SK-N-SH treated with all-trans-retinoic acid at 6 μM for 48 hours (cell line): ENCODE data around the gene RGS7BP.

Experiments
- ATAC-seq: fragments of 200-7000 bp; cut with Tn5 transposase; 3 replicates; pipeline ENCODE4 v1.9.1; 2020; ENCODE audit warnings: mild to moderate bottlenecking, moderate library complexity
- ARNTL ChIP-seq: fragments of 450-650 bp; formaldehyde crosslinking; IDR thresholded peaks from 2 replicates; pipeline ENCODE4 v1.5.0; 2020; ENCODE audit warnings: low read depth, mild to moderate bottlenecking, moderate library complexity, borderline replicate concordance
- BACH2 ChIP-seq: fragments of 250-450 bp; sonication (Bioruptor Pico); IDR thresholded peaks from 2 replicates; pipeline ENCODE4 v1.9.0; 2021; ENCODE audit warnings: mild to moderate bottlenecking, borderline replicate concordance
- CSDC2 ChIP-seq: fragments of 250-450 bp; sonication (Bioruptor Pico); IDR thresholded peaks from 2 replicates; pipeline ENCODE4 v1.5.0; 2020; ENCODE audit warnings: mild to moderate bottlenecking, moderate library complexity
- ESRRG ChIP-seq: fragments of 250-450 bp; sonication (Bioruptor Pico); IDR thresholded peaks from 2 replicates; pipeline ENCODE4 v1.6.1; 2021; ENCODE audit warnings: mild to moderate bottlenecking
- GLIS3 ChIP-seq: fragments of 250-450 bp; sonication (Bioruptor Pico); IDR thresholded peaks from 2 replicates; pipeline ENCODE4 v1.5.0; 2020; ENCODE audit warnings: mild to moderate bottlenecking, moderate library complexity
- ISL1 ChIP-seq: fragments of 250-450 bp; sonication (Bioruptor Pico); IDR thresholded peaks from 2 replicates; pipeline ENCODE4 v2.1.2; 2022; ENCODE audit warnings: mild to moderate bottlenecking, moderate library complexity
- OSR1 ChIP-seq: fragments of 250-450 bp; sonication (Bioruptor Pico); IDR thresholded peaks from 2 replicates; pipeline ENCODE4 v1.8.0; 2022; ENCODE audit warnings: moderate library complexity, mild to moderate bottlenecking, inconsistent platforms
- PATZ1 ChIP-seq: fragments of 250-450 bp; sonication (Bioruptor Pico); IDR thresholded peaks from 2 replicates; pipeline ENCODE4 v1.8.0; 2020; ENCODE audit warnings: mild to moderate bottlenecking, moderate library complexity, borderline replicate concordance
- SNAI2 ChIP-seq: fragments of 250-450 bp; sonication (Bioruptor Pico); IDR thresholded peaks from 2 replicates; pipeline ENCODE4 v1.5.0; 2020; ENCODE audit warnings: mild to moderate bottlenecking, moderate library complexity
- TCF4 ChIP-seq: fragments of 250-450 bp; sonication (Bioruptor Pico); IDR thresholded peaks from 2 replicates; pipeline ENCODE4 v1.8.0; 2021; ENCODE audit warnings: mild to moderate bottlenecking, moderate library complexity, borderline replicate concordance
- TOX ChIP-seq: fragments of 250-450 bp; sonication (Bioruptor Pico); IDR thresholded peaks from 2 replicates; pipeline ENCODE4 v1.8.0; 2021; ENCODE audit warnings: mild to moderate bottlenecking, moderate library complexity, borderline replicate concordance
- ZC3H10 ChIP-seq: fragments of 250-450 bp; sonication (Bioruptor Pico); IDR thresholded peaks from 2 replicates; pipeline ENCODE4 v1.5.1; 2021; ENCODE audit warnings: mild to moderate bottlenecking, moderate library complexity
- ZFP3 ChIP-seq: fragments of 250-450 bp; sonication (Bioruptor Pico); IDR thresholded peaks from 2 replicates; pipeline ENCODE4 v1.5.0; 2020; ENCODE audit warnings: mild to moderate bottlenecking, moderate library complexity
- ZNF565 ChIP-seq: fragments of 450-650 bp; formaldehyde crosslinking; conservative IDR thresholded peaks from 2 replicates; pipeline ENCODE4 v1.5.0; 2020; ENCODE audit warnings: low read depth, mild to moderate bottlenecking, moderate library complexity
- ZNF70 ChIP-seq: fragments of 450-650 bp; formaldehyde crosslinking; IDR thresholded peaks from 2 replicates; pipeline ENCODE4 v1.5.0; 2020; ENCODE audit warnings: mild to moderate bottlenecking, moderate library complexity
- ZNF8 ChIP-seq: fragments of 450-650 bp; formaldehyde crosslinking; IDR thresholded peaks from 2 replicates; pipeline ENCODE4 v1.5.0; 2020; ENCODE audit warnings: mild to moderate bottlenecking, moderate library complexity
- TF ChIP-seq, protein P1 (sequence below): fragments of 250-450 bp; sonication (Bioruptor Pico); IDR thresholded peaks from 2 replicates; pipeline ENCODE4 v1.8.0; 2021; ENCODE audit warnings: low read depth, mild to moderate bottlenecking, moderate library complexity, borderline replicate concordance
- TF ChIP-seq, protein P2 (sequence below): fragments of 250-450 bp; sonication (Bioruptor Pico); IDR thresholded peaks from 2 replicates; pipeline ENCODE4 v1.5.1; 2020; ENCODE audit warnings: low read depth, mild to moderate bottlenecking, moderate library complexity
- TF ChIP-seq, protein P3 (sequence below): fragments of 250-450 bp; sonication (Bioruptor Pico); IDR thresholded peaks from 2 replicates; pipeline ENCODE4 v1.5.1; 2021; ENCODE audit warnings: mild to moderate bottlenecking, moderate library complexity

The RGS7BP gene

GRCh38 chr5:64637144-64637543, 131.3 kb downstream of the RGS7BP start:
- ATAC-seq: no peak
- TF ChIP-seq ZFP3 (CRISPR knock-in tag) (no peak), TOX (CRISPR knock-in tag) (no peak)

GRCh38 chr5:64637837-64638443, 132.1 kb downstream of the RGS7BP start:
- TF ChIP-seq ZNF565 (CRISPR knock-in tag): no peak
- TF ChIP-seq, protein P1, sequence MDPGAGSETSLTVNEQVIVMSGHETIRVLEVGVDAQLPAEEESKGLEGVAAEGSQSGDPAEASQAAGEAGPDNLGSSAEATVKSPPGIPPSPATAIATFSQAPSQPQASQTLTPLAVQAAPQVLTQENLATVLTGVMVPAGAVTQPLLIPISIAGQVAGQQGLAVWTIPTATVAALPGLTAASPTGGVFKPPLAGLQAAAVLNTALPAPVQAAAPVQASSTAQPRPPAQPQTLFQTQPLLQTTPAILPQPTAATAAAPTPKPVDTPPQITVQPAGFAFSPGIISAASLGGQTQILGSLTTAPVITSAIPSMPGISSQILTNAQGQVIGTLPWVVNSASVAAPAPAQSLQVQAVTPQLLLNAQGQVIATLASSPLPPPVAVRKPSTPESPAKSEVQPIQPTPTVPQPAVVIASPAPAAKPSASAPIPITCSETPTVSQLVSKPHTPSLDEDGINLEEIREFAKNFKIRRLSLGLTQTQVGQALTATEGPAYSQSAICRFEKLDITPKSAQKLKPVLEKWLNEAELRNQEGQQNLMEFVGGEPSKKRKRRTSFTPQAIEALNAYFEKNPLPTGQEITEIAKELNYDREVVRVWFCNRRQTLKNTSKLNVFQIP (CRISPR knock-in tag): no peak
- TF ChIP-seq OSR1: no peak
- TF ChIP-seq BACH2 (CRISPR knock-in tag): no peak
- no peak for TF ChIP-seq ZNF8 (CRISPR knock-in tag)
- TF ChIP-seq, protein P2, sequence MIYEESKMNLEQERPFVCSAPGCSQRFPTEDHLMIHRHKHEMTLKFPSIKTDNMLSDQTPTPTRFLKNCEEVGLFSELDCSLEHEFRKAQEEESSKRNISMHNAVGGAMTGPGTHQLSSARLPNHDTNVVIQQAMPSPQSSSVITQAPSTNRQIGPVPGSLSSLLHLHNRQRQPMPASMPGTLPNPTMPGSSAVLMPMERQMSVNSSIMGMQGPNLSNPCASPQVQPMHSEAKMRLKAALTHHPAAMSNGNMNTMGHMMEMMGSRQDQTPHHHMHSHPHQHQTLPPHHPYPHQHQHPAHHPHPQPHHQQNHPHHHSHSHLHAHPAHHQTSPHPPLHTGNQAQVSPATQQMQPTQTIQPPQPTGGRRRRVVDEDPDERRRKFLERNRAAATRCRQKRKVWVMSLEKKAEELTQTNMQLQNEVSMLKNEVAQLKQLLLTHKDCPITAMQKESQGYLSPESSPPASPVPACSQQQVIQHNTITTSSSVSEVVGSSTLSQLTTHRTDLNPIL: no peak
- no peak for TF ChIP-seq SNAI2 (CRISPR knock-in tag)
- no peak for TF ChIP-seq ISL1 (CRISPR knock-in tag)
- no peak for TF ChIP-seq GLIS3 (CRISPR knock-in tag)
- no peak for TF ChIP-seq ARNTL (CRISPR knock-in tag)
- TF ChIP-seq ESRRG (CRISPR knock-in tag): no peak
- TF ChIP-seq PATZ1 (CRISPR knock-in tag): no peak
- no peak for TF ChIP-seq ZNF70 (CRISPR knock-in tag)
- no peak for TF ChIP-seq CSDC2 (CRISPR knock-in tag)
- TF ChIP-seq ZC3H10: no peak
- TF ChIP-seq TCF4 (CRISPR knock-in tag): no peak
- TF ChIP-seq, protein P3, sequence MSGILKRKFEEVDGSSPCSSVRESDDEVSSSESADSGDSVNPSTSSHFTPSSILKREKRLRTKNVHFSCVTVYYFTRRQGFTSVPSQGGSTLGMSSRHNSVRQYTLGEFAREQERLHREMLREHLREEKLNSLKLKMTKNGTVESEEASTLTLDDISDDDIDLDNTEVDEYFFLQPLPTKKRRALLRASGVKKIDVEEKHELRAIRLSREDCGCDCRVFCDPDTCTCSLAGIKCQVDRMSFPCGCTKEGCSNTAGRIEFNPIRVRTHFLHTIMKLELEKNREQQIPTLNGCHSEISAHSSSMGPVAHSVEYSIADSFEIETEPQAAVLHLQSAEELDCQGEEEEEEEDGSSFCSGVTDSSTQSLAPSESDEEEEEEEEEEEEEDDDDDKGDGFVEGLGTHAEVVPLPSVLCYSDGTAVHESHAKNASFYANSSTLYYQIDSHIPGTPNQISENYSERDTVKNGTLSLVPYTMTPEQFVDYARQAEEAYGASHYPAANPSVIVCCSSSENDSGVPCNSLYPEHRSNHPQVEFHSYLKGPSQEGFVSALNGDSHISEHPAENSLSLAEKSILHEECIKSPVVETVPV (CRISPR knock-in tag): no peak
- peak; percentile 41; the same call in 1 of the 3 replicates for ATAC-seq

- no peak for ATAC-seq
- TF ChIP-seq ARNTL (CRISPR knock-in tag) (no peak), CSDC2 (CRISPR knock-in tag) (no peak)
Measured at GRCh38 chr5:64644831-64645230, 139.0 kb downstream of the RGS7BP start.

GRCh38 chr5:64646169-64646568, 140.4 kb downstream of the RGS7BP start:
- TF ChIP-seq OSR1: no peak
- TF ChIP-seq ARNTL (CRISPR knock-in tag): no peak
- TF ChIP-seq, all 23 proteins: peak for 0
- ATAC-seq: no peak

- TF ChIP-seq GLIS3 (CRISPR knock-in tag) (no peak), OSR1 (no peak), ZNF70 (CRISPR knock-in tag) (no peak), CSDC2 (CRISPR knock-in tag) (no peak)
- no peak for ATAC-seq
Measured at GRCh38 chr5:64649512-64649911, 143.7 kb downstream of the RGS7BP start.
